Mesendoderm (in vitro differentiated cells): Measurements from ENCODE around the gene UGT1A4.

Source experiments
- DNase-seq: peaks from one replicate; pipeline ENCODE4 v3.0.0; 2013
- H2AK5ac ChIP-seq: 2 replicates; pipeline ENCODE4 v1.6.1; 2013; ENCODE audit warnings: low read length, inconsistent platforms
- H2BK120ac ChIP-seq: 2 replicates; pipeline ENCODE4 v1.6.1; 2013; ENCODE audit warnings: low read depth, mild to moderate bottlenecking, low read length, moderate library complexity, mixed read lengths
- H2BK15ac ChIP-seq: replicated peaks from 2 replicates; pipeline ENCODE4 v1.6.1; 2013; ENCODE audit warnings: low read depth, mild to moderate bottlenecking, moderate library complexity
- H2BK5ac ChIP-seq: 2 replicates; pipeline ENCODE4 v1.6.1; 2013; ENCODE audit warnings: low read length, inconsistent platforms
- H3K18ac ChIP-seq: 2 replicates; pipeline ENCODE4 v1.6.1; 2013; ENCODE audit warnings: mild to moderate bottlenecking, low read length, mixed read lengths
- H3K23ac ChIP-seq: one replicate; pipeline ENCODE4 v1.6.1; 2013; ENCODE audit warnings: low read length
- H3K27ac ChIP-seq: 2 replicates; pipeline ENCODE4 v1.5.1; 2013; ENCODE audit warnings: low read depth, mild to moderate bottlenecking, inconsistent platforms, low read length, moderate library complexity
- H3K27me3 ChIP-seq: 2 replicates; pipeline ENCODE4 v1.6.1; 2013; ENCODE audit warnings: low read length, control low read depth, mild to moderate bottlenecking, inconsistent platforms; ENCODE audit not compliant: insufficient read depth, poor library complexity
- H3K36me3 ChIP-seq: 2 replicates; pipeline ENCODE4 v1.6.1; 2013; ENCODE audit warnings: low read length, inconsistent platforms; ENCODE audit not compliant: control insufficient read depth, insufficient read depth
- H3K4ac ChIP-seq: one replicate; pipeline ENCODE4 v1.6.1; 2013; ENCODE audit warnings: low read depth, mild to moderate bottlenecking, low read length, moderate library complexity
- H3K4me1 ChIP-seq: 2 replicates; pipeline ENCODE4 v1.6.1; 2013; ENCODE audit warnings: low read depth, low read length, inconsistent platforms; ENCODE audit not compliant: control insufficient read depth
- H3K4me2 ChIP-seq: 2 replicates; pipeline ENCODE4 v1.6.1; 2013; ENCODE audit warnings: low read length
- H3K4me3 ChIP-seq: 2 replicates; pipeline ENCODE4 v1.5.1; 2013; ENCODE audit warnings: mild to moderate bottlenecking, low read length
- H3K56ac ChIP-seq: one replicate; pipeline ENCODE4 v1.6.1; 2013; ENCODE audit warnings: low read length
- H3K79me1 ChIP-seq: 2 replicates; pipeline ENCODE4 v1.6.1; 2013; ENCODE audit warnings: low read length, inconsistent platforms
- H3K79me2 ChIP-seq: 2 replicates; pipeline ENCODE4 v1.6.1; 2013; ENCODE audit warnings: mild to moderate bottlenecking, low read length; ENCODE audit not compliant: control insufficient read depth, insufficient read depth
- H3K9ac ChIP-seq: 2 replicates; pipeline ENCODE4 v1.6.1; 2013; ENCODE audit warnings: low read length, inconsistent platforms
- H4K5ac ChIP-seq: one replicate; pipeline ENCODE4 v1.6.1; 2013; ENCODE audit warnings: low read length
- H4K8ac ChIP-seq: one replicate; pipeline ENCODE4 v1.6.1; 2013; ENCODE audit warnings: low read depth, mild to moderate bottlenecking, control low read depth, low read length, moderate library complexity
- WGBS: extraction: QIAGEN DNeasy Blood & Tissue Kit; methylation state at CpG from one replicate; pipeline ENCODE4 v1.1.7; 2013; ENCODE audit warnings: low lambda C conversion rate, missing lambda C conversion rate; ENCODE audit not compliant: insufficient coverage; ENCODE audit errors: extremely low coverage; 5-methylcytosine and 5-hydroxymethylcytosine counted together

Gene UGT1A4

GRCh38 chr2:233772583-233772982 lies 54.0 kb downstream of the UGT1A4 start:
- no CpG with 5 or more reads among the region's 5 CpGs for WGBS

GRCh38 chr2:233773854-233774253 lies 55.3 kb downstream of the UGT1A4 start:
- Histone ChIP-seq H3K4me2 (no peak overlapping the region), H3K36me3 (no peaks in the 10 kb centered on the region), H3K79me2 (no peaks in the 10 kb centered on the region), H3K9ac (no peak overlapping the region), H3K56ac (no peak overlapping the region), H3K27me3 (no peaks in the 10 kb centered on the region), H4K8ac (no peak overlapping the region), H3K27ac (no peak overlapping the region), H2BK5ac (no peak overlapping the region), H3K4me1 (no peaks in the 10 kb centered on the region), H2BK120ac (no peak overlapping the region), H3K23ac (no peak overlapping the region), H3K79me1 (no peaks in the 10 kb centered on the region), H2BK15ac (no peak overlapping the region), H3K4me3 (no peak overlapping the region), H2AK5ac (no peak overlapping the region), H3K18ac (no peak overlapping the region), H4K5ac (no peak overlapping the region), H3K4ac (no peak overlapping the region)
- no CpG with 5 or more reads among the region's 5 CpGs for WGBS
- DNase-seq: no peak

More at GRCh38 chr2:233772583-233772982, 54.0 kb downstream of the UGT1A4 start:
- no peak overlapping the region for H4K8ac ChIP-seq
- no peaks in the 10 kb centered on the region for H3K36me3 ChIP-seq
- H3K79me1 ChIP-seq: no peaks in the 10 kb centered on the region
- no peak overlapping the region for H2BK120ac ChIP-seq
- H3K23ac ChIP-seq: no peak overlapping the region
- no peaks in the 10 kb centered on the region for H3K79me2 ChIP-seq
- H3K56ac ChIP-seq: no peak overlapping the region
- no peak overlapping the region for H3K4me2 ChIP-seq
- no peak overlapping the region for H2AK5ac ChIP-seq
- H3K18ac ChIP-seq: no peak overlapping the region
- no peak overlapping the region for H2BK5ac ChIP-seq
- H3K4me3 ChIP-seq: no peak overlapping the region
- no peak overlapping the region for H4K5ac ChIP-seq
- no peak overlapping the region for H3K27ac ChIP-seq
- H3K4me1 ChIP-seq: no peaks in the 10 kb centered on the region
- no peak overlapping the region for H3K9ac ChIP-seq
- no peak for DNase-seq
- H3K4ac ChIP-seq: no peak overlapping the region
- H3K27me3 ChIP-seq: no peaks in the 10 kb centered on the region
- H2BK15ac ChIP-seq: no peak overlapping the region

- no peaks in the 10 kb centered on the region for H3K79me1 ChIP-seq
- no peak overlapping the region for H4K5ac ChIP-seq
- no peak overlapping the region for H3K56ac ChIP-seq
- WGBS: no CpG with 5 or more reads among the region's 6 CpGs
- H2BK120ac ChIP-seq: no peak overlapping the region
- no peak overlapping the region for H2BK15ac ChIP-seq
- no peaks in the 10 kb centered on the region for H3K79me2 ChIP-seq
- DNase-seq: no peak
- H3K27ac ChIP-seq: no peak overlapping the region
- H3K4me2 ChIP-seq: no peak overlapping the region
- no peak overlapping the region for H3K9ac ChIP-seq
- no peak overlapping the region for H2AK5ac ChIP-seq
- no peaks in the 10 kb centered on the region for H3K27me3 ChIP-seq
- H3K23ac ChIP-seq: no peak overlapping the region
- no peak overlapping the region for H3K4ac ChIP-seq
- no peak overlapping the region for H3K18ac ChIP-seq
- no peak overlapping the region for H2BK5ac ChIP-seq
- no peak overlapping the region for H4K8ac ChIP-seq
- no peaks in the 10 kb centered on the region for H3K36me3 ChIP-seq
- no peak overlapping the region for H3K4me3 ChIP-seq
- no peaks in the 10 kb centered on the region for H3K4me1 ChIP-seq
Observed at GRCh38 chr2:233775414-233775813, 56.9 kb downstream of the UGT1A4 start.

GRCh38 chr2:233778030-233778429 lies 59.5 kb downstream of the UGT1A4 start, which contains the start of gene MROH2A:
Gene MROH2A (plus strand): TSS chr2:233778330. CDS start chr2:233779359, 1,029 bp downstream.
- no peak within 1 kb of the TSS for H2BK15ac ChIP-seq
- no peak within 1 kb of the TSS for H3K18ac ChIP-seq
- no peak within 1 kb of the TSS for H2AK5ac ChIP-seq
- H3K4me2 ChIP-seq: no peak within 1 kb of the TSS
- H3K23ac ChIP-seq: no peak within 1 kb of the TSS
- no peaks in the 10 kb centered on the region for H3K36me3 ChIP-seq
- no peak within 1 kb of the TSS for H2BK5ac ChIP-seq
- no peak within 1 kb of the TSS for H3K56ac ChIP-seq
- no peak within 1 kb of the TSS for H3K27ac ChIP-seq
- H3K9ac ChIP-seq: no peak within 1 kb of the TSS
- no peak within 1 kb of the TSS for H3K4me3 ChIP-seq
- no peak within 1 kb of the TSS for H2BK120ac ChIP-seq
- DNase-seq: no peak
- no CpG with 5 or more reads among the region's 2 CpGs for WGBS
- H3K4me1 ChIP-seq: no peaks in the 10 kb centered on the region
- H3K79me1 ChIP-seq: no peaks in the 10 kb centered on the region
- H4K8ac ChIP-seq: no peak within 1 kb of the TSS
- no peak within 1 kb of the TSS for H4K5ac ChIP-seq
- no peaks in the 10 kb centered on the region for H3K79me2 ChIP-seq
- H3K4ac ChIP-seq: no peak within 1 kb of the TSS
- H3K27me3 ChIP-seq: no peaks in the 10 kb centered on the region

- Histone ChIP-seq H2BK15ac (no peak overlapping the region), H3K4me2 (no peak overlapping the region), H3K4me1 (no peaks in the 10 kb centered on the region), H3K56ac (no peak overlapping the region), H3K27me3 (no peaks in the 10 kb centered on the region), H3K9ac (no peak overlapping the region), H2BK120ac (no peak overlapping the region), H4K5ac (no peak overlapping the region), H3K4ac (no peak overlapping the region), H2AK5ac (no peak overlapping the region), H4K8ac (no peak overlapping the region), H3K36me3 (no peaks in the 10 kb centered on the region), H2BK5ac (no peak overlapping the region), H3K79me1 (no peaks in the 10 kb centered on the region), H3K18ac (no peak overlapping the region), H3K27ac (no peak overlapping the region), H3K23ac (no peak overlapping the region), H3K4me3 (no peak overlapping the region), H3K79me2 (no peaks in the 10 kb centered on the region)
- DNase-seq: no peak
- no CpG with 5 or more reads among the region's 4 CpGs for WGBS
Observed at GRCh38 chr2:233779722-233780121, 61.2 kb downstream of the UGT1A4 start.

GRCh38 chr2:233780771-233781170 lies 62.2 kb downstream of the UGT1A4 start:
- Histone ChIP-seq H4K8ac (no peak overlapping the region), H4K5ac (no peak overlapping the region), H2BK5ac (no peak overlapping the region), H3K27me3 (no peaks in the 10 kb centered on the region), H3K23ac (no peak overlapping the region), H3K18ac (no peak overlapping the region), H3K36me3 (no peaks in the 10 kb centered on the region), H3K79me2 (no peaks in the 10 kb centered on the region), H2BK120ac (no peak overlapping the region), H2BK15ac (no peak overlapping the region), H3K27ac (no peak overlapping the region), H3K79me1 (no peaks in the 10 kb centered on the region), H3K4me1 (no peaks in the 10 kb centered on the region), H3K4me2 (no peak overlapping the region), H3K9ac (no peak overlapping the region), H3K4ac (no peak overlapping the region), H2AK5ac (no peak overlapping the region), H3K4me3 (no peak overlapping the region), H3K56ac (no peak overlapping the region)
- no CpG with 5 or more reads among the region's 4 CpGs for WGBS
- no peak for DNase-seq
